ENCODE measurements around the gene DPF3. TPM values are rescaled to one million over a fixed set of nuclear protein-coding genes. Genes with fewer than 3 reads are reported as not detected.
A peak's percentile ranks its signal among the peaks of the same experiment; 100 is the strongest.

The DPF3 gene
- total and polyA plus RNA-seq, 12 donors = 0.91 to 6.0 (median 2.9) TPM

DNA sequence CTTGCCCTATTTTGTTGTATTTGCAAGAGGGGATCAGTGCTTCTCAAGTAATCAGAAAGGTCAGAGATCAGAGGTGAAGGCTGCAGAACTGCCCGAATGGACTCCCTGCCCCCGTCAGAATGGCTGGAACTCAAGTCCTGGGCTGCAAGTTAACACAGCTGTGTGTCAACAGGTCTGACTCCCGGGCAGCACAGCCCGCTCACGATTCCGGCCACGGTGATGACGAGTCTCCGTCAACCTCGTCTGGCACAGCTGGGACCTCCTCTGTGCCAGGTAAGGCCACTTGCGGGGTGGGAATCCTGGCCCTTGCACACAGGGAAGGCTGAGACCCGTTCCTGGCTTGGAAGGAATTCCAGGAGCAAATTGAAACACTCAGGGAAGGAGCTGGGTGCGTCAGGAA, 45.7 kb upstream of the DPF3 start:
- Histone ChIP-seq H3K27me3 (no peaks in the 10 kb centered on the region), H3K4me3 (peak overlapping the region in 1 of 4 donors; percentile 24), H3K4me1 (replicated peaks in 1 of 2) (peaks cover 10 to 14% of the 10 kb centered on the region in 2 donors), H3K27ac (peak overlapping the region in 4 of 5 donors; percentile 42 to 71 (median 68)), H3K36me3 (replicated peaks in 1 of 2) (peaks cover 0 to 28% of the 10 kb centered on the region in 2 donors), H3K9me3 (replicated peaks in 1 of 3) (no peaks in the 10 kb centered on the region)
- intact Hi-C loops (cut with DNase I) = no loop called here
- WGBS, 4 donors = 22 to 62% (median 46%) methylated on average over 10 to 13 of the region's 13 CpGs
- DNase-seq = peak; percentile 23 to 78 (median 64)
- no peak for TF ChIP-seq CTCF (IDR thresholded peaks at IDR 0.05)
- TF ChIP-seq POLR2A (IDR thresholded peaks at IDR 0.05) = peak in 1 of 2 donors; percentile 34

GRCh38 chr14:72932893-72933292, 39.0 kb upstream of the DPF3 start:
- intact Hi-C loops (cut with DNase I) = no loop called here
- Histone ChIP-seq H3K4me3 (no peak overlapping the region), H3K27ac (no peak overlapping the region), H3K9me3 (replicated peaks in 1 of 3) (no peaks in the 10 kb centered on the region), H3K27me3 (no peaks in the 10 kb centered on the region), H3K4me1 (replicated peaks in 1 of 2) (no peaks in the 10 kb centered on the region), H3K36me3 (replicated peaks in 1 of 2) (no peaks in the 10 kb centered on the region)
- TF ChIP-seq POLR2A (IDR thresholded peaks at IDR 0.05) (no peak), CTCF (IDR thresholded peaks at IDR 0.05) (no peak)
- WGBS, 4 donors = 81 to 97% (median 90%) methylated on average over 7 of the region's 7 CpGs
- DNase-seq = no peak

- DNase-seq = no peak
- TF ChIP-seq CTCF (IDR thresholded peaks at IDR 0.05) (no peak), POLR2A (IDR thresholded peaks at IDR 0.05) (no peak)
- no peak overlapping the region for H3K27ac ChIP-seq
- no peaks in the 10 kb centered on the region for H3K9me3 ChIP-seq (replicated peaks in 1 of 3)
- H3K27me3 ChIP-seq = no peaks in the 10 kb centered on the region
- 96 to 97% (median 96%) methylated on average over 40 to 43 of the region's 43 CpGs for WGBS, 4 donors
- H3K36me3 ChIP-seq (replicated peaks in 1 of 2) = no peaks in the 10 kb centered on the region
- intact Hi-C loops (cut with DNase I) = no loop called here
- H3K4me3 ChIP-seq = no peak overlapping the region
- peaks cover 0 to 4% of the 10 kb centered on the region in 2 donors for H3K4me1 ChIP-seq (replicated peaks in 1 of 2)
Observed at GRCh38 chr14:72929316-72930080, 35.6 kb upstream of the DPF3 start.

- intact Hi-C loops (cut with DNase I) = no loop called here
- Histone ChIP-seq H3K4me1 (replicated peaks in 1 of 2) (peaks cover 0 to 4% of the 10 kb centered on the region in 2 donors), H3K36me3 (replicated peaks in 1 of 2) (no peaks in the 10 kb centered on the region), H3K27me3 (no peaks in the 10 kb centered on the region), H3K4me3 (no peak overlapping the region), H3K9me3 (replicated peaks in 1 of 3) (no peaks in the 10 kb centered on the region), H3K27ac (no peak overlapping the region)
- 87 to 98% (median 93%) methylated on average over 9 to 21 of the region's 21 CpGs for WGBS, 4 donors
- peak in 1 of 7 donors; percentile 25 for DNase-seq
- TF ChIP-seq POLR2A (IDR thresholded peaks at IDR 0.05) (no peak), CTCF (IDR thresholded peaks at IDR 0.05) (no peak)
Observed at GRCh38 chr14:72928872-72929271, 35.0 kb upstream of the DPF3 start.

All from adrenal gland (tissue), 12 donors.